Activated CD4-positive, alpha-beta memory T cell treated with anti-CD3 and anti-CD28 coated beads, Interleukin-2, amount 10 ng/mL, durations not matched to agents 7 days and 5 days (primary cell): ENCODE results near the gene AMMECR1. TPM values are rescaled to one million over a fixed set of nuclear protein-coding genes. Genes with fewer than 3 reads are reported as not detected.

Source experiments
- CTCF ChIA-PET: fragments of 350-600 bp; sonication (Branson Sonifier 250); formaldehyde crosslinking; loops from one replicate; lab custom pipeline; 2021; ENCODE audit warnings: antibody characterized with exemption, inconsistent platforms; lab: Charles Lee
- POLR2A ChIA-PET: fragments of 350-600 bp; sonication (Branson Sonifier 250); formaldehyde crosslinking; loops from one replicate; lab custom pipeline; 2021; ENCODE audit warnings: antibody characterized with exemption; lab: Charles Lee
- DNase-seq: peaks from one replicate; pipeline ENCODE4 v3.0.0-alpha.2; 2020
- H3K27ac Mint-ChIP-seq: one replicate; pipeline ENCODE4 v1.8.0; 2021; ENCODE audit warnings: mild to moderate bottlenecking, mixed read lengths
- H3K27me3 Mint-ChIP-seq: one replicate; pipeline ENCODE4 v1.8.0; 2021; ENCODE audit warnings: mixed read lengths
- H3K36me3 Mint-ChIP-seq: one replicate; pipeline ENCODE4 v1.8.0; 2021; ENCODE audit warnings: low read depth, mixed read lengths
- H3K4me1 Mint-ChIP-seq: one replicate; pipeline ENCODE4 v1.8.0; 2021; ENCODE audit warnings: mixed read lengths
- H3K4me3 Mint-ChIP-seq: one replicate; pipeline ENCODE4 v1.8.0; 2021; ENCODE audit warnings: mild to moderate bottlenecking, mixed read lengths
- H3K9me3 Mint-ChIP-seq: one replicate; pipeline ENCODE4 v1.8.0; 2021; ENCODE audit warnings: mixed read lengths
- total RNA-seq, 2 experiments: library from RNA; stranded (reverse); gene quantifications; one replicate each; pipeline ENCODE4 v1.2.3, GENCODE V29; 2021

Gene AMMECR1
- total RNA-seq, 2 experiments from 2014 or later, result 12.6 to 12.8 TPM

- H3K9me3 Mint-ChIP-seq, result no peaks in the 10 kb centered on the region
- H3K36me3 Mint-ChIP-seq, result peaks cover 6% of the 10 kb centered on the region
- no peak overlapping the region for H3K4me3 Mint-ChIP-seq
These were observed 49.0 kb downstream of the AMMECR1 start for GRCh38 chrX:110268886-110269285.

GRCh38 chrX:110268395-110268794 lies 49.5 kb downstream of the AMMECR1 start:
- peaks cover 39% of the 10 kb centered on the region for H3K4me1 Mint-ChIP-seq
- CTCF ChIA-PET, result interaction anchor here (1.6 kb wide), 1 partner anchor 10 kb away, joined by 4 read pairs; no protein-coding TSS in a partner anchor
- H3K27ac Mint-ChIP-seq, result peak overlapping the region; percentile 80
- peaks cover 8% of the 10 kb centered on the region for H3K36me3 Mint-ChIP-seq
- POLR2A ChIA-PET, result no interaction called here
- no peaks in the 10 kb centered on the region for H3K9me3 Mint-ChIP-seq
- no peak overlapping the region for H3K4me3 Mint-ChIP-seq
- no peaks in the 10 kb centered on the region for H3K27me3 Mint-ChIP-seq
- no peak for DNase-seq

More at GRCh38 chrX:110268886-110269285, 49.0 kb downstream of the AMMECR1 start:
- POLR2A ChIA-PET, result no interaction called here
- Mint-ChIP-seq H3K27me3 (no peaks in the 10 kb centered on the region), H3K27ac (no peak overlapping the region), H3K4me1 (peaks cover 39% of the 10 kb centered on the region)
- CTCF ChIA-PET, result interaction anchor here (1.6 kb wide), 1 partner anchor 9 kb away, joined by 4 read pairs; no protein-coding TSS in a partner anchor
- no peak for DNase-seq

GRCh38 chrX:110267874-110268273 lies 50.0 kb downstream of the AMMECR1 start:
- Mint-ChIP-seq H3K4me1 (peaks cover 39% of the 10 kb centered on the region), H3K9me3 (no peaks in the 10 kb centered on the region), H3K36me3 (peaks cover 8% of the 10 kb centered on the region), H3K27ac (peak overlapping the region; percentile 80), H3K4me3 (no peak overlapping the region), H3K27me3 (no peaks in the 10 kb centered on the region)
- DNase-seq, result no peak
- CTCF ChIA-PET, result no interaction called here
- POLR2A ChIA-PET, result no interaction called here

- H3K9me3 Mint-ChIP-seq, result no peaks in the 10 kb centered on the region
- peaks cover 40% of the 10 kb centered on the region for H3K4me1 Mint-ChIP-seq
- no peak for DNase-seq
- no peaks in the 10 kb centered on the region for H3K27me3 Mint-ChIP-seq
- POLR2A ChIA-PET, result no interaction called here
- peaks cover 11% of the 10 kb centered on the region for H3K36me3 Mint-ChIP-seq
- no peak overlapping the region for H3K27ac Mint-ChIP-seq
- CTCF ChIA-PET, result no interaction called here
- H3K4me3 Mint-ChIP-seq, result no peak overlapping the region
These were observed 52.2 kb downstream of the AMMECR1 start for GRCh38 chrX:110265661-110266060.

- Mint-ChIP-seq H3K4me1 (peaks cover 7% of the 10 kb centered on the region), H3K27me3 (no peaks in the 10 kb centered on the region), H3K9me3 (no peaks in the 10 kb centered on the region), H3K36me3 (peaks cover 8% of the 10 kb centered on the region), H3K27ac (no peak overlapping the region), H3K4me3 (no peak overlapping the region)
- DNase-seq, result no peak
- POLR2A ChIA-PET, result no interaction called here
- CTCF ChIA-PET, result no interaction called here
These were observed 58.8 kb downstream of the AMMECR1 start for GRCh38 chrX:110259117-110259516.

- no peaks in the 10 kb centered on the region for H3K9me3 Mint-ChIP-seq
- CTCF ChIA-PET, result no interaction called here
- POLR2A ChIA-PET, result no interaction called here
These were observed 59.3 kb downstream of the AMMECR1 start for GRCh38 chrX:110258552-110258951.

GRCh38 chrX:110257889-110258288 lies 60.0 kb downstream of the AMMECR1 start:
- CTCF ChIA-PET, result no interaction called here
- no peaks in the 10 kb centered on the region for H3K27me3 Mint-ChIP-seq

More at GRCh38 chrX:110258552-110258951, 59.3 kb downstream of the AMMECR1 start:
- Mint-ChIP-seq H3K27ac (no peak overlapping the region), H3K4me1 (peaks cover 7% of the 10 kb centered on the region), H3K36me3 (peaks cover 8% of the 10 kb centered on the region), H3K4me3 (no peak overlapping the region), H3K27me3 (no peaks in the 10 kb centered on the region)
- DNase-seq, result no peak

GRCh38 chrX:110252711-110253110 lies 65.2 kb downstream of the AMMECR1 start:
- POLR2A ChIA-PET, result no interaction called here
- no peaks in the 10 kb centered on the region for H3K27me3 Mint-ChIP-seq
- H3K36me3 Mint-ChIP-seq, result peaks cover 11% of the 10 kb centered on the region
- CTCF ChIA-PET, result no interaction called here
- no peak overlapping the region for H3K4me3 Mint-ChIP-seq
- DNase-seq, result no peak
- no peak overlapping the region for H3K27ac Mint-ChIP-seq
- peaks cover 9% of the 10 kb centered on the region for H3K4me1 Mint-ChIP-seq
- H3K9me3 Mint-ChIP-seq, result no peaks in the 10 kb centered on the region

More at GRCh38 chrX:110257889-110258288, 60.0 kb downstream of the AMMECR1 start:
- H3K4me1 Mint-ChIP-seq, result peaks cover 7% of the 10 kb centered on the region
- POLR2A ChIA-PET, result no interaction called here
- H3K36me3 Mint-ChIP-seq, result peaks cover 8% of the 10 kb centered on the region
- DNase-seq, result no peak
- H3K27ac Mint-ChIP-seq, result no peak overlapping the region
- no peaks in the 10 kb centered on the region for H3K9me3 Mint-ChIP-seq
- no peak overlapping the region for H3K4me3 Mint-ChIP-seq

GRCh38 chrX:110251961-110252360 lies 65.9 kb downstream of the AMMECR1 start:
- Mint-ChIP-seq H3K27me3 (no peaks in the 10 kb centered on the region), H3K9me3 (no peaks in the 10 kb centered on the region)
- no peak for DNase-seq

GRCh38 chrX:110251526-110251925 lies 66.4 kb downstream of the AMMECR1 start:
- DNase-seq, result no peak
- no peaks in the 10 kb centered on the region for H3K9me3 Mint-ChIP-seq
- ChIA-PET CTCF (no interaction called here), POLR2A (no interaction called here)
- peaks cover 14% of the 10 kb centered on the region for H3K4me1 Mint-ChIP-seq
- H3K36me3 Mint-ChIP-seq, result peaks cover 11% of the 10 kb centered on the region
- no peak overlapping the region for H3K4me3 Mint-ChIP-seq
- no peak overlapping the region for H3K27ac Mint-ChIP-seq
- H3K27me3 Mint-ChIP-seq, result no peaks in the 10 kb centered on the region

More at GRCh38 chrX:110251961-110252360, 65.9 kb downstream of the AMMECR1 start:
- CTCF ChIA-PET, result no interaction called here
- H3K4me3 Mint-ChIP-seq, result no peak overlapping the region
- POLR2A ChIA-PET, result no interaction called here
- H3K36me3 Mint-ChIP-seq, result peaks cover 11% of the 10 kb centered on the region
- no peak overlapping the region for H3K27ac Mint-ChIP-seq
- H3K4me1 Mint-ChIP-seq, result peaks cover 10% of the 10 kb centered on the region

- Mint-ChIP-seq H3K9me3 (no peaks in the 10 kb centered on the region), H3K4me3 (no peak overlapping the region), H3K27ac (no peak overlapping the region), H3K27me3 (no peaks in the 10 kb centered on the region), H3K4me1 (peaks cover 18% of the 10 kb centered on the region), H3K36me3 (peaks cover 13% of the 10 kb centered on the region)
- DNase-seq, result no peak
- ChIA-PET POLR2A (no interaction called here), CTCF (no interaction called here)
These were observed 67.0 kb downstream of the AMMECR1 start for GRCh38 chrX:110250847-110251246.

GRCh38 chrX:110248578-110248977 lies 69.3 kb downstream of the AMMECR1 start:
- CTCF ChIA-PET, result no interaction called here
- Mint-ChIP-seq H3K4me3 (no peak overlapping the region), H3K27ac (no peak overlapping the region), H3K9me3 (no peaks in the 10 kb centered on the region), H3K4me1 (peaks cover 20% of the 10 kb centered on the region), H3K27me3 (no peaks in the 10 kb centered on the region), H3K36me3 (peaks cover 13% of the 10 kb centered on the region)
- POLR2A ChIA-PET, result no interaction called here
- DNase-seq, result no peak

- CTCF ChIA-PET, result no interaction called here
- Mint-ChIP-seq H3K27me3 (no peaks in the 10 kb centered on the region), H3K27ac (no peak overlapping the region)
These were observed 72.9 kb downstream of the AMMECR1 start for GRCh38 chrX:110245011-110245410.

GRCh38 chrX:110242371-110242770 lies 75.5 kb downstream of the AMMECR1 start:
- Mint-ChIP-seq H3K36me3 (peaks cover 24% of the 10 kb centered on the region), H3K27me3 (no peaks in the 10 kb centered on the region), H3K4me1 (peaks cover 42% of the 10 kb centered on the region), H3K9me3 (peaks cover 13% of the 10 kb centered on the region), H3K4me3 (no peak overlapping the region), H3K27ac (no peak overlapping the region)
- POLR2A ChIA-PET, result interaction anchor here (1.2 kb wide), 1 partner anchor 12 kb away, joined by 3 read pairs; no protein-coding TSS in a partner anchor
- no peak for DNase-seq
- CTCF ChIA-PET, result no interaction called here

More at GRCh38 chrX:110245011-110245410, 72.9 kb downstream of the AMMECR1 start:
- Mint-ChIP-seq H3K4me3 (no peak overlapping the region), H3K36me3 (peaks cover 15% of the 10 kb centered on the region), H3K4me1 (peaks cover 20% of the 10 kb centered on the region), H3K9me3 (peaks cover 12% of the 10 kb centered on the region)
- no peak for DNase-seq
- POLR2A ChIA-PET, result no interaction called here
